ENCODE results near the gene MCRS1. TPM values are rescaled to one million over a fixed set of nuclear protein-coding genes. Genes with fewer than 3 reads are reported as not detected.
A peak's percentile ranks its signal among the peaks of the same experiment; 100 is the strongest.
"Not testable (repeated sequence)": the region's sequence is repeated elsewhere in the genome, so short reads cannot be mapped to it uniquely, and the experiment has no call there.

The MCRS1 gene
- total RNA-seq, 4 donors from 2014 or later: 38.5 to 53.8 (median 41.5) TPM

- no peak overlapping the region for H3K4me3 ChIP-seq (ENCODE audit: low read depth, poor library complexity, severe bottlenecking)
- peak in 1 of 2 donors; percentile 67 for DNase-seq (ENCODE audit: low spot score in 2 of 2)
- intact Hi-C loops (cut with DNase I; ENCODE audit: low total_unique reads): no loop called here
- 75 to 80% methylated on average over 13 of the region's 13 CpGs for whole genome bisulfite sequencing, 2 donors
- TF ChIP-seq POLR2A (IDR thresholded peaks at IDR 0.05) (no peak), CTCF (IDR thresholded peaks at IDR 0.05) (no peak)
Measured at GRCh38 chr12:49534731-49535278, 33.1 kb downstream of the MCRS1 start.

- intact Hi-C loops (cut with DNase I; ENCODE audit: low total_unique reads); H3K4me3 ChIP-seq (ENCODE audit: low read depth, poor library complexity, severe bottlenecking): not testable (repeated sequence)
- peak in 1 of 2 donors; percentile 65 for DNase-seq (ENCODE audit: low spot score in 2 of 2)
- WGBS, 2 donors: 92 to 95% methylated on average over 5 of the region's 5 CpGs
Measured at GRCh38 chr12:49534122-49534521, 33.8 kb downstream of the MCRS1 start.

- H3K4me3 ChIP-seq (ENCODE audit: low read depth, poor library complexity, severe bottlenecking): no peak overlapping the region
- 79 to 80% methylated on average over 10 of the region's 10 CpGs for WGBS, 2 donors
- DNase-seq (ENCODE audit: low spot score in 2 of 2): peak in 1 of 2 donors; percentile 40
- intact Hi-C loops (cut with DNase I; ENCODE audit: low total_unique reads): no loop called here
- TF ChIP-seq POLR2A (IDR thresholded peaks at IDR 0.05): no peak
- no peak for TF ChIP-seq CTCF (IDR thresholded peaks at IDR 0.05)
Measured at GRCh38 chr12:49533331-49533730, 34.6 kb downstream of the MCRS1 start.

GRCh38 chr12:49531745-49532144 is 36.2 kb downstream of the MCRS1 start:
- intact Hi-C loops (cut with DNase I; ENCODE audit: low total_unique reads): no loop called here
- WGBS, 2 donors: 54 to 72% methylated on average over 2 of the region's 2 CpGs
- no peak for TF ChIP-seq POLR2A (IDR thresholded peaks at IDR 0.05)
- TF ChIP-seq CTCF (IDR thresholded peaks at IDR 0.05): no peak
- no peak for DNase-seq (ENCODE audit: low spot score in 2 of 2)
- no peak overlapping the region for H3K4me3 ChIP-seq (ENCODE audit: low read depth, poor library complexity, severe bottlenecking)

GRCh38 chr12:49529414-49529813 is 38.5 kb downstream of the MCRS1 start:
- intact Hi-C loops (cut with DNase I; ENCODE audit: low total_unique reads): no loop called here
- no peak for DNase-seq (ENCODE audit: low spot score in 2 of 2)
- H3K4me3 ChIP-seq (ENCODE audit: low read depth, poor library complexity, severe bottlenecking): no peak overlapping the region
- TF ChIP-seq CTCF (IDR thresholded peaks at IDR 0.05): no peak
- no peak for TF ChIP-seq POLR2A (IDR thresholded peaks at IDR 0.05)
- 96 to 100% methylated on average over 1 of the region's 1 CpG for WGBS, 2 donors

- peak in 1 of 2 donors; percentile 63 for DNase-seq (ENCODE audit: low spot score in 2 of 2)
Measured at GRCh38 chr12:49527361-49528130, 40.4 kb downstream of the MCRS1 start.

More at GRCh38 chr12:49527361-49528130, 40.4 kb downstream of the MCRS1 start:
- TF ChIP-seq CTCF (IDR thresholded peaks at IDR 0.05) (no peak), POLR2A (IDR thresholded peaks at IDR 0.05) (no peak)
- WGBS, 2 donors: 78 to 84% methylated on average over 7 of the region's 7 CpGs
- intact Hi-C loops (cut with DNase I; ENCODE audit: low total_unique reads): no loop called here
- H3K4me3 ChIP-seq (ENCODE audit: low read depth, poor library complexity, severe bottlenecking): no peak overlapping the region
